Natural killer cell (primary cell): ENCODE data around the gene SLC6A19. TPM values are rescaled to one million over a fixed set of nuclear protein-coding genes. Genes with fewer than 3 reads are reported as not detected.

ENCODE experiments used
- ATAC-seq, 3 donors: fragments of 150-1000 bp in 2 of 3; fragments of 200-7000 bp in 1 of 3; cut with Tn5 transposase; 1 replicate in 1 of 3; 2 replicates in 2 of 3; pipeline ENCODE4 v1.10.0; 2021; ENCODE audit warnings: mild to moderate bottlenecking in 2 of 3, moderate library complexity in 2 of 3
- DNase-seq, 2 donors: peaks; one replicate each; pipeline versions ENCODE4 v3.0.0 to v3.0.0-alpha.2; 2013 to 2021; ENCODE audit warnings: mixed read lengths in 1 of 2
- H3K27ac ChIP-seq: one replicate; pipeline ENCODE4 v1.5.1; 2013; ENCODE audit warnings: mild to moderate bottlenecking, low read length
- H3K27me3 ChIP-seq: one replicate; pipeline ENCODE4 v1.6.1; 2013; ENCODE audit warnings: low read length; ENCODE audit not compliant: control insufficient read depth, insufficient read depth
- H3K36me3 ChIP-seq: one replicate; pipeline ENCODE4 v1.6.1; 2013; ENCODE audit warnings: low read length; ENCODE audit not compliant: control insufficient read depth, insufficient read depth
- H3K4me1 ChIP-seq: one replicate; pipeline ENCODE4 v1.6.1; 2013; ENCODE audit warnings: low read length; ENCODE audit not compliant: control insufficient read depth, insufficient read depth
- H3K4me3 ChIP-seq: one replicate; pipeline ENCODE4 v1.5.1; 2013; ENCODE audit warnings: low read length
- H3K9me3 ChIP-seq: one replicate; pipeline ENCODE4 v1.6.1; 2013; ENCODE audit warnings: low read length; ENCODE audit not compliant: control insufficient read depth, insufficient read depth
- H3K27ac Mint-ChIP-seq, 2 donors: one replicate each; pipeline ENCODE4 v1.8.0; 2022; ENCODE audit warnings: mild to moderate bottlenecking in 2 of 2, mixed read lengths in 2 of 2, moderate library complexity in 1 of 2
- H3K27me3 Mint-ChIP-seq, 2 donors: one replicate each; pipeline ENCODE4 v1.8.0; 2022; ENCODE audit warnings: low read depth in 2 of 2, mixed read lengths in 2 of 2
- H3K36me3 Mint-ChIP-seq: one replicate; pipeline ENCODE4 v1.8.0; 2022; ENCODE audit warnings: mixed read lengths
- H3K4me1 Mint-ChIP-seq, 2 donors: one replicate each; pipeline ENCODE4 v1.8.0; 2022; ENCODE audit warnings: mixed read lengths in 2 of 2
- H3K4me3 Mint-ChIP-seq: one replicate; pipeline ENCODE4 v1.8.0; 2022; ENCODE audit warnings: mild to moderate bottlenecking, moderate library complexity, mixed read lengths
- H3K9me3 Mint-ChIP-seq, 2 donors: one replicate each; pipeline ENCODE4 v1.8.0; 2022; ENCODE audit warnings: mixed read lengths in 2 of 2
- CTCF ChIP-seq: fragments of 200-600 bp; IDR thresholded peaks from one replicate; pipeline ENCODE4 v1.8.0; 2022; ENCODE audit warnings: antibody characterized with exemption
- WGBS: methylation state at CpG from one replicate; pipeline ENCODE4 v1.1.7; 2013; ENCODE audit warnings: missing lambda C conversion rate; ENCODE audit not compliant: insufficient coverage; 5-methylcytosine and 5-hydroxymethylcytosine counted together
- intact Hi-C: fragments of 100-400 bp; cut with micrococcal nuclease; formaldehyde crosslinking; loops from one replicate; pipeline ENCODE4 v1.14.2; 2022
- total RNA-seq, 4 donors: library from RNA; stranded (reverse); fragments of 120-200 nt in 1 of 4; gene quantifications; one replicate each; pipeline versions ENCODE4 v1.2.3 to v1.2.4, GENCODE V29; 2013 to 2022

Gene SLC6A19
- total RNA-seq, 3 donors from 2014 or later (not counting 1 experiment from before 2014, with no cell fraction given), result not detected

GRCh38 chr5:1262381-1262780, 61.0 kb downstream of the SLC6A19 start:
- Histone ChIP-seq H3K27ac (no peak overlapping the region), H3K27me3 (no peaks in the 10 kb centered on the region), H3K36me3 (no peaks in the 10 kb centered on the region), H3K4me1 (no peaks in the 10 kb centered on the region), H3K9me3 (no peaks in the 10 kb centered on the region), H3K4me3 (no peak overlapping the region)
- ATAC-seq (no peak), DNase-seq (no peak)
- Mint-ChIP-seq H3K4me1 (no peaks in the 10 kb centered on the region), H3K9me3 (no peaks in the 10 kb centered on the region), H3K4me3 (no peak overlapping the region), H3K27me3 (peaks cover 0 to 7% of the 10 kb centered on the region in 2 donors), H3K36me3 (no peaks in the 10 kb centered on the region), H3K27ac (no peak overlapping the region)
- intact Hi-C loops, result no loop called here
- no peak for TF ChIP-seq CTCF
- WGBS, result 87% methylated on average over 1 of the region's 1 CpG

DNA sequence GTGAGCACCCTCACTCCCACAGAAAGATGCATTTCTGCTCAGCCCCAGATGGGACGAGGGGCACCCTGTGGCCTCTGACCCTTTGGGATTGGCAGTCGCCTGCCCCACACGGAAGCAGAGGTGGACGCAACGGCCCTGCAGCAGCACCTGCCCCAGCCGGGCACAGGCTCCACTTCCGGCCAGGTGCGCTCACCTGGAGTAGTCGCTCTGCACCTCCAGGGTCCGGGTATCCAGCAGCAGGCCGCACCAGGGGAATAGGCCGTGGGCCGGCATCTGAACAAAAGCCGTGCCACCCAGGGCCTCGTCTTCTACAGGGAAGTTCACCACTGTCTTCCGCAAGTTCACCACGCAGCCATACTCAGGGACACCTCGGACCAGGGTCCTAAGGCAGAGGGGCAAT, 62.8 kb downstream of the SLC6A19 start:
- no peak for TF ChIP-seq CTCF
- no peak overlapping the region for H3K27ac Mint-ChIP-seq
- intact Hi-C loops, result no loop called here
- Histone ChIP-seq H3K9me3 (no peaks in the 10 kb centered on the region), H3K4me3 (no peak overlapping the region), H3K4me1 (no peaks in the 10 kb centered on the region), H3K27me3 (no peaks in the 10 kb centered on the region), H3K27ac (no peak overlapping the region), H3K36me3 (no peaks in the 10 kb centered on the region)
- peaks cover 0 to 3% of the 10 kb centered on the region in 2 donors for H3K27me3 Mint-ChIP-seq
- H3K4me1 Mint-ChIP-seq, result no peaks in the 10 kb centered on the region
- H3K4me3 Mint-ChIP-seq, result no peak overlapping the region
- ATAC-seq (no peak), DNase-seq (no peak)
- WGBS, result 95% methylated on average over 18 of the region's 18 CpGs
- H3K36me3 Mint-ChIP-seq, result no peaks in the 10 kb centered on the region
- no peaks in the 10 kb centered on the region for H3K9me3 Mint-ChIP-seq

DNA sequence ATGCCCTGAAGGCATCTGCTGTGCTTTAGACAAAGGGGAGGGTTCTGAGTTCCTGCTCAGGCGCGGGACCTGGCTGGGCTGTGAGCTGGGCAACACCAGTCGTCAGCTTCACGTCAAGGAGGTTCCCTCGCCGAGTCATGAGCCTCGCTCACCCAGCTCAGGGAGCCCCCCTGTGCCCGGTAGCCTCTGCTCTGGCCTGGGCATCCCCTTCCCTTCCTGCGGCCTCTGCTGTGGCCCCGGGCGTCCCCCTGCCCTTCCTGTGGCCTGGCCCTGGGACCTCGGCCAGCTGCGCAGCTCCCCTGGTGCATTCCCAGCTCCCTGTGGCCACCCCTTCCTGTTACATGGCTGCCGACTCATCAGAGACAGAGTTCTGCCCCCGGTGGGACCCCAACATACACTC, 63.6 kb downstream of the SLC6A19 start:
- Histone ChIP-seq H3K36me3 (no peaks in the 10 kb centered on the region), H3K4me1 (no peaks in the 10 kb centered on the region), H3K27ac (no peak overlapping the region), H3K9me3 (no peaks in the 10 kb centered on the region), H3K27me3 (no peaks in the 10 kb centered on the region), H3K4me3 (no peak overlapping the region)
- no peaks in the 10 kb centered on the region for H3K36me3 Mint-ChIP-seq
- no peak overlapping the region for H3K27ac Mint-ChIP-seq
- no peaks in the 10 kb centered on the region for H3K4me1 Mint-ChIP-seq
- ATAC-seq (no peak), DNase-seq (no peak)
- H3K9me3 Mint-ChIP-seq, result no peaks in the 10 kb centered on the region
- no peak for TF ChIP-seq CTCF
- intact Hi-C loops, result no loop called here
- WGBS, result 87% methylated on average over 15 of the region's 15 CpGs
- peaks cover 0 to 3% of the 10 kb centered on the region in 2 donors for H3K27me3 Mint-ChIP-seq
- H3K4me3 Mint-ChIP-seq, result no peak overlapping the region
